GM12872 (cell line): ENCODE data around the gene SLC27A6.

Experiments
- CTCF ChIP-seq: IDR thresholded peaks from 3 replicates; pipeline ENCODE4 v1.5.1; 2011; ENCODE audit warnings: low read depth, mild to moderate bottlenecking, low read length, moderate library complexity; ENCODE audit not compliant: insufficient read depth

The SLC27A6 gene

GRCh38 chr5:129080766-129081165, 115.5 kb downstream of the SLC27A6 start:
- TF ChIP-seq CTCF: no peak

GRCh38 chr5:129082225-129083136, 117.2 kb downstream of the SLC27A6 start:
- TF ChIP-seq CTCF: no peak
